Endothelial cell of umbilical vein (primary cell): ENCODE measurements around the gene CACNA1E.

Experiments
- CTCF ChIP-seq, 2 donors: IDR thresholded peaks; 1 replicate in 1 of 2; 2 replicates in 1 of 2; pipeline ENCODE4 v1.5.1; 2011; ENCODE audit warnings: low read length in 2 of 2, mild to moderate bottlenecking in 2 of 2, moderate library complexity in 2 of 2, control low read depth in 1 of 2, inconsistent platforms in 1 of 2, low read depth in 1 of 2; ENCODE audit not compliant: insufficient read depth in 1 of 2; ENCODE audit errors: extremely low read depth in 1 of 2
- EZH2 ChIP-seq: IDR thresholded peaks from 2 replicates; pipeline ENCODE4 v1.6.1; 2012; ENCODE audit warnings: borderline replicate concordance, low read depth, mild to moderate bottlenecking, moderate library complexity, low read length, inconsistent platforms; ENCODE audit not compliant: severe bottlenecking
- FOS ChIP-seq: IDR thresholded peaks from 2 replicates; pipeline ENCODE4 v1.6.1; 2011; ENCODE audit warnings: mild to moderate bottlenecking, low read length, moderate library complexity, borderline replicate concordance; ENCODE audit not compliant: insufficient read depth
- GATA2 ChIP-seq: IDR thresholded peaks from 2 replicates; pipeline ENCODE4 v1.7.0; 2011; ENCODE audit warnings: low read depth, mild to moderate bottlenecking, moderate library complexity, mixed read lengths, low read length; ENCODE audit not compliant: insufficient read length, insufficient read depth
- JUN ChIP-seq: IDR thresholded peaks from 2 replicates; pipeline ENCODE4 v1.6.1; 2011; ENCODE audit warnings: borderline replicate concordance, low read depth; ENCODE audit not compliant: insufficient read length, insufficient read depth
- MAX ChIP-seq: IDR thresholded peaks from 2 replicates; pipeline ENCODE4 v1.6.1; 2011; ENCODE audit not compliant: insufficient read depth, insufficient read length
- MYC ChIP-seq: IDR thresholded peaks from one replicate; pipeline ENCODE4 v1.6.1; 2011; ENCODE audit warnings: mild to moderate bottlenecking, low read depth, low read length
- POLR2A ChIP-seq: IDR thresholded peaks from 2 replicates; pipeline ENCODE4 v1.6.1; 2012; ENCODE audit warnings: low read depth, mild to moderate bottlenecking, control low read depth, low read length
- POLR2AphosphoS5 ChIP-seq: IDR thresholded peaks from 2 replicates; pipeline ENCODE4 v1.6.1; 2012; ENCODE audit warnings: low read depth, mild to moderate bottlenecking, control low read depth, low read length, moderate library complexity; ENCODE audit not compliant: insufficient read depth

- no peak for TF ChIP-seq MAX
- TF ChIP-seq CTCF (IDR thresholded peaks at IDR 0.05; ENCODE audit: extremely low read depth in 1 of 2, insufficient read depth in 1 of 2, low read depth in 1 of 2, low read length in 2 of 2) = no peak
- TF ChIP-seq POLR2AphosphoS5 = no peak
- no peak for TF ChIP-seq POLR2A
- TF ChIP-seq JUN = no peak
- TF ChIP-seq EZH2 = no peak
- no peak for TF ChIP-seq FOS
- no peak for TF ChIP-seq MYC
- TF ChIP-seq GATA2 = no peak
Measured at GRCh38 chr1:181448461-181448860, 34.9 kb upstream of the CACNA1E start.
